HG03159 (cell line): ENCODE data around the gene IQSEC1.

Experiments used
- ATAC-seq: cut with Tn5 transposase; IDR thresholded peaks from one replicate; pipeline ENCODE4 v1.9.1; 2021; ENCODE audit warnings: mild to moderate bottlenecking, moderate library complexity; ENCODE audit not compliant: unreplicated experiment

IQSEC1 gene

GRCh38 chr3:13107661-13108060, 34.4 kb upstream of the IQSEC1 start:
- ATAC-seq, result no peak

GRCh38 chr3:13106308-13107001, 33.2 kb upstream of the IQSEC1 start:
- no peak for ATAC-seq

- ATAC-seq, result no peak
Measured at GRCh38 chr3:13105896-13106250, 32.6 kb upstream of the IQSEC1 start.

GRCh38 chr3:13105181-13105895, 32.1 kb upstream of the IQSEC1 start:
- no peak for ATAC-seq

- ATAC-seq, result no peak
Measured at GRCh38 chr3:13104511-13104910, 31.3 kb upstream of the IQSEC1 start.

- no peak for ATAC-seq
Measured at GRCh38 chr3:13103416-13104058, 30.3 kb upstream of the IQSEC1 start.

GRCh38 chr3:13102386-13103345, 29.4 kb upstream of the IQSEC1 start:
- ATAC-seq, result no peak

- no peak for ATAC-seq
Measured at GRCh38 chr3:13099707-13100106, 26.5 kb upstream of the IQSEC1 start.

- no peak for ATAC-seq
Measured at GRCh38 chr3:13098192-13098988, 25.2 kb upstream of the IQSEC1 start.

- no peak for ATAC-seq
Measured at GRCh38 chr3:13096356-13096755, 23.1 kb upstream of the IQSEC1 start.

GRCh38 chr3:13095408-13095937, 22.2 kb upstream of the IQSEC1 start:
- no peak for ATAC-seq

- ATAC-seq, result no peak
Measured at GRCh38 chr3:13093687-13094086, 20.5 kb upstream of the IQSEC1 start.

- no peak for ATAC-seq
Measured at GRCh38 chr3:13092621-13093617, 19.7 kb upstream of the IQSEC1 start.

GRCh38 chr3:13091898-13092611, 18.8 kb upstream of the IQSEC1 start:
- peak; percentile 53 for ATAC-seq

GRCh38 chr3:13088028-13089006, 15.1 kb upstream of the IQSEC1 start:
- peak; percentile 36 for ATAC-seq

- ATAC-seq, result no peak
Measured at GRCh38 chr3:13087320-13087990, 14.2 kb upstream of the IQSEC1 start.
